EH (cell line): Measurements from ENCODE around the gene TAF4B.
A peak's percentile ranks its signal among the peaks of the same experiment; 100 is the strongest.
"Not testable (repeated sequence)": the region's sequence is repeated elsewhere in the genome, so short reads cannot be mapped to it uniquely, and the experiment has no call there.

Experiments used
- DNase-seq: peaks from one replicate; pipeline ENCODE4 v3.0.0-alpha.2; 2015; ENCODE audit warnings: low read depth

Gene TAF4B

DNA sequence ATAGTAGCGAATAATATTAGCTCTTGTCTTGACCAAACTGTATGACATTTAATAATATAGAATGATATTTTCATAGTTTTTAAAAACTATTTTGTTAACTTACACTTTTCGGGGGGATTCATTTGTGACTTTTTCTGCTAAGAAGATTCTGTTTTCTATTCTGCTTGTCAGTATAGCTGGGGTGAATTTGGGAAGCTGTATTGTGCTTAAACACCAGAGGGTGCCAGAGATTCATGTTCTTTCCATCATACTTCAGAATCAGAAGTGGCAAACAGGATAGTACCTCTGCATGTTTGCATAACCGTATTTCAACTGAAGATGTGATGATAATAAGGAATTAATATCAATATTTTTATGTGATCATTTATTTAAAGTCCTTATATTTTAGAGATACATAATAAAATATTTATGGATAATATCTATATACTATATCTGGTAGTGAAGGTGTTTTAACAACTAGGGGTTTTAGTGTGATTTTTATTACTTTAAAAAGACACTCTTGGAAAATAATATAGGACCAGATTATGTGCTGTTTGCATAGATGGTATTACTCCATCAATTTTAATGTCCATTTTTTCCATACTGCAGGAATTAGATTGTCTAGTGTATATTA, 81.0 kb downstream of the TAF4B start:
- peak; percentile 59 for DNase-seq

- peak; percentile 48 for DNase-seq
These were observed 83.0 kb downstream of the TAF4B start for GRCh38 chr18:26309281-26309680.

DNA sequence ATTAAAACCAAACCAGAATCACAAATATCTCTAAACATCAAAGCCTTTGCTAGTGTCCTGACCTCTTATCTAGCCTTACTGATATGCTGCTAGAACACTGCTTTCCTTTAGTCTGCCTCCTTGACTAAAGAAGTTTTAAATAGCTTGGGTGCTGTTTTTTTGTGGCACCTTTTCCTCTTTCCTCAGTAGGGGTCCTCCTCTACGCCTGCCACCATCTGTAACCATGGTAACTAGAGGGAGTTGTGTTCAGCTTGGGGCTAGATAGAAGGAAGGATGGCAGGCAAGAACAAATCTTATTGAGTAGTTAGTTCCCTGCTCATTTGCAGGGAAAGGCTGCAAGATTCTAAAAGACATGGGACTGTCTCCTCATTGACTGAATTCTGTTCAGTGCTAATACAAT, 86.0 kb downstream of the TAF4B start:
- DNase-seq: no peak

DNA sequence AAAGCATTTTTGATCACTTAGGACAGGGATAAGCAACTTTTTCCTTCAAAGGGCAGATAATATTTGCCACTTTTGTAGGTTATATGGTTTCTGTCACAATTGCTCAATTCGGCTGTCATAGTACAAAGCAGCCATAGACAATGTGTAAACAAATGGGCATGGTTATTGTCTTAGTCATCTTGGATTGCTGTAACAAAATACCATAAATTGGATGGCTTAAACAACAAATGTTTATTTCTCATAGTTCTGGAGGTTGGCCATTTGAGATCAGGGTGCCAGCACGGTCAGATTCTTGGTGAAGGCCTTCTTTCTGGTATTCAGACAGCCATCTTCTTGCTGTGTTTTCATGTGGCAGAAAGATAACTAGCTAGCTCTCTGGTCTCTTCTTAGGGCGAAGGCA, 91.2 kb downstream of the TAF4B start:
- peak; percentile 1 for DNase-seq

GRCh38 chr18:26320686-26321085, 94.4 kb downstream of the TAF4B start:
- DNase-seq: no peak

DNA sequence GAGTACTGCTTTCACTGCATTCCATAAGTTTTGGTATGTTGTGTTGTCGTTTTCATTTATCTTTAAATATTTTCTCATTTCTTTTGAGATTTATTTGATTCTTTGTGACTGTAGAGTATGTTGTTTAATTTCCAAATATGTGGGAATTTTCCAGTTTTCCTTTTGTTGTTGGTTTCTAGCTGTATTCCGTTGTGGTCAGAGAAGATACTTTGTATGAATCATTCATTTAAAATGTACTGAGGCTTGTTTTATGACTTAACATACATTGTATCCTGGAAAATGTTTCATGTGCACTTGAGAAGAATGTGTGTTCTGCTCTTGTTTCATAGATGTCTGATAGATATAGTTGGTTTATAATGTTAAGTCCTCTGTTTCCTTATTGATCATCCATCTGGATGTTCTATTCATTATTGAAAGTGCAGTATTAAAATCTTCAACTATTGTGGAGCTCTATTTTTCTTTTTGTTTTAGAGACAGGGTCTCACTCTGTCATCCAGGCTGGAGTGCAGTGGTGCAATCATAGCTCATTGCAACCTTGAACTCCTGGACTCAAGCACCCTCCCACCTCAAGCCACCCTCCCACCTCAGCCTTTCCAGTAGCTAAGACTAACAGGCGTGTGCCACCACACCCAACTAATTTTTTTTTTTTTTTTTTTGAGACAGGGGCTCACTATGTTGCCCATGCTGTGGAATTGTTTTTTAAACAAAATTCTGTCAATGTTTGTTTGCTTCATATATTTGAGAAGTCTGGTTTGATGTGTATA, 96.8 kb downstream of the TAF4B start:
- DNase-seq: peak; percentile 78

DNA sequence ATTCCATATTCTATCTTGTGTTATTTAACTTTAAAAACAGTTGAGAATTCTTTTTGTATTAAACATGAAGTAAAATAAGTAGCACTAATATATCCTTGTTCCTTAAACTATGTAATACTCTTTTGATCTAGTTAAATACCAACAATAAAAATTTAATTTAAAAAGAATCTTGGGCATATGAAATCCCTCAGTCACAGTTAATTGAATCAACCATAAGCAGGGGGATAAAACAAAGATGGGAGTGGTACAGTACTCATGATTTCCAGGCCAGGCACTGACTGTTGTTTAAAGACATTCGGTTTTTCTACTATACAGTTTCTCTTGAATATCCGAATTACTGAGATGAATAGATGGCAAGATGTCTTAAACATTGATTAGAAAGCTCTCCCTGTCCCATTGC, 99.5 kb downstream of the TAF4B start:
- DNase-seq: no peak

DNA sequence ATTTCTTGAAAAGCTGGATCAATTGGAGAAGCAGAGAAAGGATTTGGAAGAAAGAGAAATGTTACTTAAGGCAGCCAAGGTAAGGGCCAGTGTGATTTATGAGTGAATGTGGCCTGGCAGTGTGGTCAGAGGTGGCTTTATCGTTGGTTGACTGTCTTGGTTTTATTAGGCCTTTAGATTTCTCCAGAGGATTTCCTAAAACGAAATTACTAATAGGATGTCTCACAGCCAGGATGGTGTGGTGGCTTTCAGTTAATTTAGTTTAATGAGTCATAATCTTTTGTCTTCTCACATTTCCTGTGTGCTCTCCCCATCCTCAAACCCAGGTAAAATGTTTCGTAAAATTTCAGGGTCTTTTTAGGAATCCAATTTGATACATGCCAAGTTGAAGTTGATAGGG, 100.8 kb downstream of the TAF4B start:
- DNase-seq: peak; percentile 4

DNA sequence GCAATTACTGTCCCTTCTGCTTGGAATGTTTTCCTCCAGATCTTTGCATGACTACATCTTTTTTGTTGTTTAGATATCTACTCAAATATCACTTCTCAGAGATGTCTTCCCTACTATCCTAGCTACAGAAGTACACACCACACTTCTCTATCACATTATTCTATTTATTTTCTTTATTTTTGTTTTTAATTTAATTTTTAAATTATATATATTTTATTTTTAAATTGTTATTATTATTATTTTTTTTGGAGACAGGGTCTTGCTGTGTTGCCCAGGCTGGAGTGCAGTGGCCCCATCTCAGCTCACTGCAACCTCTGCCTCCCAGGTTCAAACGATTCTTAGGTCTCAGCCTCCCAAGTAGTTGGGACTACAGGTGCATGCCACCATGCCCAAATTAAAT, 106.7 kb downstream of the TAF4B start:
- no peak for DNase-seq

GRCh38 chr18:26335156-26335555, 108.9 kb downstream of the TAF4B start:
- peak; percentile 32 for DNase-seq

GRCh38 chr18:26335571-26336487, 109.6 kb downstream of the TAF4B start:
- peak; percentile 53 for DNase-seq

DNA sequence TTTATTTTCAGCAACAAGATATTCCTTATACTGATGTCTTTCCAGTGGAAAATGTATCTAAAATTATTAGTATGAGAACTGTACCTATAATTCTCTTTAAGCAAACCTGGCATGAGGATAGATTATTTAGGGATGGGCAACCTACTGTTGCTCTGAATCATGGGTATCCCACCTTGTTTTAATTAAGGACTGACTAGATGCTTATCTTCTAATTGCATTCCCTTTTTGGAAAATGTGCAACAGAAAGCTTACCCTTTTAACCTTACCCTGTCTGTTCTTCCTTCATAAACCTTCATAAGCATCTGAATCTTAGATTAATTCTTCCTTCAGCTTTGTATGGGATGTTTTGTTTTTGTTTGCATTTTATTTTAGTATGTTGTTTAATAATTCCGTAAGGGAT, 110.3 kb downstream of the TAF4B start:
- DNase-seq: no peak

DNA sequence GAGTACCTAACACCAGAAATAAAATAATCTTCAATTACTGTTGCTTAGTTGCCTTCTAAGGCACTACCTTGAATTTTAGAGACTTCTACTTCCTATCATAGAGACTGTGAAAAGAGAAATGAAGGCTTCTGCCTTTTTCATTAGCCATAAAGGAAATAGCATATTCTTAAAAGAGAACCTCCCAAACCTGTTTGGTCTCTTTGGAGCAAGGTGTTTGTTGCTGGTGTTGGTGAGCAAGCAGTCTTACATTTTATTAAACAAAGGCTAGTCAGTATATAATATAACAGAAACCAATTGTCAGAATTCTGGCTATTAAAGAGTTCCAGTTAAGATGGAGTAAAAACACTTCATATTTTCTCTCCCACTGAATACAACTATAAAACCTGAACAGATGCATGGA, 116.4 kb downstream of the TAF4B start:
- DNase-seq: no peak

DNA sequence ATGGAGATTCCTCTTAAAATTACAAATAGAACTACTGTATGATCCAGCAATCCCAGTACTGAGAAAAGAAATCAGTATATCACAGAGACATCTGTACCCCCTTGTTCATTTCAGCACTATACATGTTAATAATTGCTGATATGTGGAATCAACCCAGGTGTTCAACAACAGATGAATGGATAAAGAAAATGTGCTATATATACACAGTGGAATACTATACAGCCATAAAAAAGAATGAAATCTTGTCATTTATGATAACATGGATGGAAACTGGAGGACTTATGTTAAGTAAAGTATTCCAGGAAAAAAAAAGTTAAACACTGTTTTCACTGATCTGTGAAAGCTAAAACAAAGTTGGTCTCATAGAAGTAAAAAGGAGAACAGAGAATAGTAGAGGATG, 124.7 kb downstream of the TAF4B start:
- no peak for DNase-seq

DNA sequence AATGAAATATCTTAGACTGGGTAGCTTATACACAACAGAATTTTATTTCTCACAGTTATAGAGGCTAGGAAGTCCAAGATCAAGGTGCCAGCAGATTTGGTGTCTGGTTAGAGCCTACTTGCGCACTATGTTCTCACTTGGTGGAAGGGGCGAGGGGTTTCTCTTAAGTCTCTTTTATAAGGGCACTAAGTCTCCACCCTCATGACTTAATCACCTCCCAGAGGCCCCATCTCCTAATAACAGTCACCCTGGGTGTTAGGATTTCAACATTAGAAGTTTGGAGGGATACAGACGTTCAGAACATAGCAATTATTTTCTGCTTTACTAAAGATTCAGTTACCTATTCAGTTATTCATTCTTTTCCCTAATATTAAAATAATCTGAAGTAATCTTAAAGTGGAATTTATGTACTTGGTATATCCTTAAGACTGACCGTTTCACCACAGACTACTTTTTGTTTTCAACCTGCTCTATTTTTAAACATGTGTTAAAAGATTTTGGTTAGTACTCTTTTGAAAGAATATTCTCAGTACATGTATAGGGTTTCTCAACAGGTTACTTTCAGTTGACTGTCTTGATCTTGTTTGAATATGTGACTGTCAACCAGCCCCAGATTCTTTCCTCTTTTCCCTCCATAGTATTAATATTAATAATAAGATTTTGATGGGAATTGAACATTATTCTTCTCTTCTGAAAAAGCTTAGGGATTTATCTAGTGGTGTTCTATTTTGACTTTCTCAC, 130.0 kb downstream of the TAF4B start:
- DNase-seq: no peak

DNA sequence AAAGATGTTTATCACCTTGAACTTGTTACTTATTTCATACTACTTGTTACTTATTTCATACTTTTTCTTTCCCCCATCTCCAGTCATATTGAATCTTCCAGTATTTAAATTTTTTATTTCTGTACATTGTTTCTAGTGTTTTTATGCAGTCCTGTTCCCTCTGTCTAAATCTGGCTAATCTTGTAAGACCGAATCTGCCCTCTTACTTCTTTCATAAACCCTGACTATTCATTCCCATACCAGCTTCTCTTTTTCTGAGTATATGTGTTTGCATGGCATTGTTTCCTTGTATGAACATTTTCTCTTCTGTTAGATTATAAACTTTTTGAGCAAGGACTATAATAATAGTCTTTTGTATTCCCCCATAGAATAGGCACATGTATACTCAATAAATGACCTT, 131.7 kb downstream of the TAF4B start:
- DNase-seq: no peak

DNA sequence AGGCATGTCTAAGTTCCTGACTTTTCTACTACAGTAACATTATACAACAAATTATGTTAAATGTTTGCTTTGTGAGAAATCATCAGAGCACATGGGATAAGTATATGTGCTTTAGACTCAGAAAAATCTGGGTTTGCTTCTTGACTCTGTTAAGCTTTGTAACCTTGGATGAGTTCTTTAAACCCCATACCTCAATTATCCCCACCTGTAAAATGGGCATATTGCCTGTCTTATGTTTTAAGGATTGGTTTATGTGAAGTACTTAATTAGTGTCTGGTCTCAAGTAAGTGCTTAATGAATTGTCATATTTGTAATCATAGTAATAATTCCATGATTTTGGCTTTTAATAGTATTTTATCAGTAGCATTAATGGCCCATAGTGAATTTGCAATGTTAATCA, 135.8 kb downstream of the TAF4B start:
- DNase-seq: no peak

DNA sequence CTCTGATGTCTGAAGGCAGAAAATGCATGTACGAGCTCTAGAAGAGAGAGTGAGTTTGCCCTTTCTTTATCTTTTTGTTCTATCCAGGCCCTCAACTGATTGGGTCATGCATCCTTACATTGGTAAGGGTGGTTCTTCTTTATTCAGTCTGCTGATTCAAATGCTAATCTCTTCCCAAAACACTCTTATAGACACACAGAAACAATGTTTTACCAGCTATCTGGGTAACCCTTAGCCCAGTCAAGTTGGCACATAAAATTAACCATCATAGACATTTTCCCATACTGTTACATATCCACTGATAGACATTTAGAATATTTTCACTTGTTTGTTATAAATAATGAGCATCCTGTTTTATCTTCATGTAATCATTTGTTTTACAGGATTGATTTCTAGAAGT, 141.2 kb downstream of the TAF4B start:
- DNase-seq: no peak

DNA sequence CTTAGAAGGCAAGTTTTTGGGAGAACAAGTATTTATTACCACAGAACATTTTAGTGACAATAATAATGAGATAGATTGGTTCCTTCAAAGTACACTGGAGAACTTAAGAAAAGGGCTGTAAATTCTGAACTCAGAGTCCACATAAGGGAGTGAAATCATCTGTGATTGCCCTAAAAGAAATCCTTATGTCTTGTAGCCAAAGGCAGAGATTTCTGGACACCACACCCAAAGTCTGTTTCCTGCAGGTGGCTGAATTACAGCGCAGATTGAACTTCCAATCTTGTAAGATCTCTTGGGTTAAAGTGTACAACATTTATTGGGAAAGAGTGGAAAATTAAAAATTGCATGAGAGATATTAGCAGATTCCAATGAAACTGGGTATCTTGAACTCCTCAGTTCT, 143.8 kb downstream of the TAF4B start:
- no peak for DNase-seq

GRCh38 chr18:26376105-26376504, 149.9 kb downstream of the TAF4B start:
- no peak for DNase-seq

DNA sequence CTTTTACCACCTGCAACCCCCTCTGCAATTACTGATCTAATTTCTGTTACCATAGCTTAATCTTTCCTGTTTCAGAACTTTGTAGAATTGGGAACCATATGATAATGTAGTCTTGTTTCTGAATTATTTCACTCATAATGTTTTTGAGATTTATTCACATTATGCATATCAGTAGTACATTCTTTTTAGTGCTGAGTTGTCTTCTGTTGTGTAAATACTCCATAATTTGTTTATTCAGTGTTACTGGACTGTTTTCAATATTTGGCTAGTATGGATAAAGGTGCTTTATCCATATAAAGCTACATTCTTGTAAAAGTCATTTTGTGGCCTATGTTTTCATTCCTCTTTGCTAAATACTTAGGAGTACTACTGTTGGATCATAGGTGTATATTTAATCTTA, 152.5 kb downstream of the TAF4B start:
- no peak for DNase-seq

DNA sequence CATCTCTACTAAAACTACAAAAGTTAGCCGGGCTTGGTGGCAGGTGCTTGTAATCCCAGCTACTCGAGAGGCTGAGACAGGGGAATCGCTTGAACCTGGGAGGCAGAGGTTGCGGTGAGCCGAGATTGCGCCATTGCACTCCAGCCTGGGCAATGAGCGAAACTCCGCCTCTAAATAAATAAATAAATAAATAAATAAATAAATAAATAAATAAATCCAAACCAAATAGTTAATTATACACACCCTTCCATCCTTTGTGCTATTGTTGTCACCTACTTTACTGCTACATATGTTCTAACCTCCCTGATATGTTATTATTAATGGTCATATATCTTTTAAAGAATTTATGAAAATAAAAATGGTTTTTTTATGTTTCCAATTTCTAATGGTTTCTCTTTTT, 155.3 kb downstream of the TAF4B start:
- DNase-seq: not testable (repeated sequence)
